ENCODE results near the gene PPHLN1. TPM values are rescaled to one million over a fixed set of nuclear protein-coding genes. Genes with fewer than 3 reads are reported as not detected.
A peak's percentile ranks its signal among the peaks of the same experiment; 100 is the strongest.

PPHLN1 gene
- total RNA-seq, 1 donor from 2014 or later = 62.1 TPM

GRCh38 chr12:42394429-42394828 is 68.5 kb downstream of the PPHLN1 start:
- Histone ChIP-seq H3K36me3 (ENCODE audit: control insufficient read depth, insufficient read depth, low read length) (peaks cover 1% of the 10 kb centered on the region), H3K27me3 (ENCODE audit: control insufficient read depth, insufficient read depth, low read length) (no peaks in the 10 kb centered on the region), H3K4me3 (ENCODE audit: low read depth, low read length) (no peak overlapping the region)
- DNase-seq (ENCODE audit: low read depth) (no peak), FAIRE-seq (no peak)
- TF ChIP-seq CTCF (IDR thresholded peaks at IDR 0.05; ENCODE audit: insufficient read depth, low read length, severe bottlenecking) = no peak

GRCh38 chr12:42396473-42397259 is 70.7 kb downstream of the PPHLN1 start:
- no peak for DNase-seq (ENCODE audit: low read depth)
- no peak for FAIRE-seq

GRCh38 chr12:42402821-42403411 is 76.9 kb downstream of the PPHLN1 start:
- FAIRE-seq (no peak), DNase-seq (ENCODE audit: low read depth) (no peak)
- TF ChIP-seq CTCF (IDR thresholded peaks at IDR 0.05; ENCODE audit: insufficient read depth, low read length, severe bottlenecking) = no peak
- Histone ChIP-seq H3K36me3 (ENCODE audit: control insufficient read depth, insufficient read depth, low read length) (peaks cover 2% of the 10 kb centered on the region), H3K4me3 (ENCODE audit: low read depth, low read length) (no peak overlapping the region), H3K27me3 (ENCODE audit: control insufficient read depth, insufficient read depth, low read length) (no peaks in the 10 kb centered on the region)

More at GRCh38 chr12:42396473-42397259, 70.7 kb downstream of the PPHLN1 start:
- TF ChIP-seq CTCF (IDR thresholded peaks at IDR 0.05; ENCODE audit: insufficient read depth, low read length, severe bottlenecking) = no peak
- H3K27me3 ChIP-seq (ENCODE audit: control insufficient read depth, insufficient read depth, low read length) = no peaks in the 10 kb centered on the region
- H3K36me3 ChIP-seq (ENCODE audit: control insufficient read depth, insufficient read depth, low read length) = peaks cover 2% of the 10 kb centered on the region
- H3K4me3 ChIP-seq (ENCODE audit: low read depth, low read length) = no peak overlapping the region

GRCh38 chr12:42407306-42407705 is 81.3 kb downstream of the PPHLN1 start:
- H3K36me3 ChIP-seq (ENCODE audit: control insufficient read depth, insufficient read depth, low read length) = no peaks in the 10 kb centered on the region
- no peak for TF ChIP-seq CTCF (IDR thresholded peaks at IDR 0.05; ENCODE audit: insufficient read depth, low read length, severe bottlenecking)
- DNase-seq (ENCODE audit: low read depth) (peak; percentile 51), FAIRE-seq (peak; percentile 58)
- no peak overlapping the region for H3K4me3 ChIP-seq (ENCODE audit: low read depth, low read length)
- no peaks in the 10 kb centered on the region for H3K27me3 ChIP-seq (ENCODE audit: control insufficient read depth, insufficient read depth, low read length)

GRCh38 chr12:42409471-42409870 is 83.5 kb downstream of the PPHLN1 start:
- TF ChIP-seq CTCF (IDR thresholded peaks at IDR 0.05; ENCODE audit: insufficient read depth, low read length, severe bottlenecking) = no peak
- FAIRE-seq (no peak), DNase-seq (ENCODE audit: low read depth) (no peak)
- Histone ChIP-seq H3K36me3 (ENCODE audit: control insufficient read depth, insufficient read depth, low read length) (no peaks in the 10 kb centered on the region), H3K27me3 (ENCODE audit: control insufficient read depth, insufficient read depth, low read length) (no peaks in the 10 kb centered on the region), H3K4me3 (ENCODE audit: low read depth, low read length) (no peak overlapping the region)
